ENCODE measurements around the gene GPM6B.

GPM6B gene, protein sequence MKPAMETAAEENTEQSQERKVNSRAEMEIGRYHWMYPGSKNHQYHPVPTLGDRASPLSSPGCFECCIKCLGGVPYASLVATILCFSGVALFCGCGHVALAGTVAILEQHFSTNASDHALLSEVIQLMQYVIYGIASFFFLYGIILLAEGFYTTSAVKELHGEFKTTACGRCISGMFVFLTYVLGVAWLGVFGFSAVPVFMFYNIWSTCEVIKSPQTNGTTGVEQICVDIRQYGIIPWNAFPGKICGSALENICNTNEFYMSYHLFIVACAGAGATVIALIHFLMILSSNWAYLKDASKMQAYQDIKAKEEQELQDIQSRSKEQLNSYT

DNA sequence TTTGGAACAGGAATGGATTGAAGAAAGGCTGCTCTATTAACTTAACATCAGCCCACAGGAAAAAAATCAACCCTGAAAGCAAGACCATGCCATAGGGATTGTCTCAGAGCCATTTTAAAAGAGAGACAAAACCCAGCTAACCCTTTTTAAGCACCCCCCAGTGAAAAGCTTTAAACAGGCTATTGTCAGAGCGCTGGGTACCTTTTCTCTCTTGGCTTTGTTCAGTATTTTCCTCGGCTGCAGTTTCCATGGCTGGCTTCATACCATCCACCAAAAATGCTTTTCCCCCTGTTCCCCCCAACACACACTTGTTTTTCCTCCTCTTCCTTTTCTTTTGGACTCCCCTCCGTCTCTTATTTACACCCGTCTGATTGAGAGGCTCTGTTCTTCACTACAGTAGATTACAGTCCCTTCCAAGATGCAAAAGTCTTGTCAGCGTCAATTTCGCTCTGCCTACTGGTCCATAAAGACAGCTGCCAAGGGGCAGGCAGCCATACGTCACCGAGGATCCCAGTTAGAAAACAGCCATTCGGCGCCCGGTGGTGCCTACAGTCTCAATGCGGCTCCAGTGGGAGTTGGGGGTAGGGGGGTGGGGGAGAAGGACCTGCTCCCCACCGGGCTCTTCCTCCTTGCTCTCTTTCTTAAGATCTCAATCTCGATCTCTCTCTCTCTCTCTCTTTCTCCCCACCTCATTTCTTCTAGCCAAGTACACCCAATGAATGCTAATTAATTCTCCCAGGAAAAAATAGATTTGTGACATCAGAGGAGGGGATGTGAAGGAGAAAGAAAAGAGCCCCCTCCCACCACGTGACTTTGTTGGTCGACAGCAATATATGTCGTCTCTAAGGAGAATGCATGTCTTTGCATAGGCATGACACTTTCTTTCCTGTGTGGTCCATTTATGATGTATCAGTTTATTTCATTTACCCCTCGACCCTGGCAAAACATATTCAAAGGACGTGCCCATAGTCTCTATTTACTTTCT lies at the start of gene GPM6B:
GPM6B (minus strand) TSS at position 451 of the 985 bp plus-strand sequence; CDS start at position 262, 189 bp downstream.
- Histone ChIP-seq H3K4me3 (ENCODE audit: low read depth in 1 of 2, low read length in 2 of 2) (no peak within 1 kb of the TSS), H3K9ac (ENCODE audit: low read depth in 1 of 2, low read length in 2 of 2) (no peak within 1 kb of the TSS), H3K4me1 (ENCODE audit: control insufficient read depth in 1 of 2, insufficient read depth in 2 of 2, low read length in 2 of 2) (no peaks in the 10 kb centered on the region), H3K27me3 (ENCODE audit: control insufficient read depth in 1 of 2, insufficient read depth in 2 of 2, low read length in 2 of 2) (no peaks in the 10 kb centered on the region), H3K27ac (ENCODE audit: low read depth, low read length) (no peak within 1 kb of the TSS), H3K9me3 (ENCODE audit: control insufficient read depth in 1 of 2, low read length in 2 of 2) (no peaks in the 10 kb centered on the region), H3K36me3 (ENCODE audit: control insufficient read depth in 1 of 2, insufficient read depth in 2 of 2, low read length in 2 of 2) (no peaks in the 10 kb centered on the region)

DNA sequence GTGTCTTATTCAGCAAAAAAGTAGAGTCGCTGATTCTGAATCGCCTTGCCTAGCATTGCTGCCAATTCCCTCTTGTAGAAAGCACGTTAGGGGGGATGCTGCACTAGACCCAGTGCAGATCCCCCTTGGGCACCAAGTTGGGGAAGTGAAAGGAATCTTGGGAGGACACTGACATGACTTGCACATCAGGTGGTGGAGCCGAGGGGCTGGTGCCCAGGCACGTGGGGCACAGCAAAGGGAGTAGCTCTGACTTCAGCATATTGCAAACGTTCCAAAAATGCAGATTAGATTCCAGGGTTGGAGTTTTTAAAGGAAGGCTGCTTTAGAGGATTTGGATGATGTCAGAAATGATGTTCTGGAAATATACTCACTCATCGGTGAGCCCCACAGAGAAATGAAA lies 47.4 kb upstream of the GPM6B start:
- Histone ChIP-seq H3K27ac (ENCODE audit: low read depth, low read length) (no peak overlapping the region), H3K4me3 (ENCODE audit: low read depth in 1 of 2, low read length in 2 of 2) (no peak overlapping the region), H3K36me3 (ENCODE audit: control insufficient read depth in 1 of 2, insufficient read depth in 2 of 2, low read length in 2 of 2) (no peaks in the 10 kb centered on the region), H3K9ac (ENCODE audit: low read depth in 1 of 2, low read length in 2 of 2) (no peak overlapping the region), H3K4me1 (ENCODE audit: control insufficient read depth in 1 of 2, insufficient read depth in 2 of 2, low read length in 2 of 2) (no peaks in the 10 kb centered on the region), H3K27me3 (ENCODE audit: control insufficient read depth in 1 of 2, insufficient read depth in 2 of 2, low read length in 2 of 2) (no peaks in the 10 kb centered on the region), H3K9me3 (ENCODE audit: control insufficient read depth in 1 of 2, low read length in 2 of 2) (no peaks in the 10 kb centered on the region)

DNA sequence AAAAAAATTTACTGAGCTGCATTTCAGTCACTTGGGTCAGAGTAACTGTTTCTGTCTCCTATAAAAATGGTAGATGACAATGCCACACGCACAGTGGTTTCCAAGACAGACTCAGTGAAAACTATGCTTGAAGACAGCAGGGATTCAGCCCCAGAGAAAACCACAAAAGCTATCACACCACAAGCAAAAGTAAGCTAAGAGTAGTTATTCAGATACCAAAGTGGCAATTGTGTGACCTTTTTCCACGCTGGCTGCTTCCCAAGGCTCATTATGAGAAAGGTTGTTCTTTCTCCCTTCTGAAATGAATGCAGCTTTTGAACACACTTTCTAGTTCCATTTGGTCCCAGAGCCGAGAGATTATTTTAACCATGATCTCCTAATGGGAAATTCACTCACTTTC lies 46.4 kb upstream of the GPM6B start:
- H3K4me1 ChIP-seq (ENCODE audit: control insufficient read depth in 1 of 2, insufficient read depth in 2 of 2, low read length in 2 of 2), result no peaks in the 10 kb centered on the region
- H3K36me3 ChIP-seq (ENCODE audit: control insufficient read depth in 1 of 2, insufficient read depth in 2 of 2, low read length in 2 of 2), result no peaks in the 10 kb centered on the region
- H3K27ac ChIP-seq (ENCODE audit: low read depth, low read length), result no peak overlapping the region
- H3K9ac ChIP-seq (ENCODE audit: low read depth in 1 of 2, low read length in 2 of 2), result no peak overlapping the region
- H3K27me3 ChIP-seq (ENCODE audit: control insufficient read depth in 1 of 2, insufficient read depth in 2 of 2, low read length in 2 of 2), result no peaks in the 10 kb centered on the region
- no peaks in the 10 kb centered on the region for H3K9me3 ChIP-seq (ENCODE audit: control insufficient read depth in 1 of 2, low read length in 2 of 2)
- no peak overlapping the region for H3K4me3 ChIP-seq (ENCODE audit: low read depth in 1 of 2, low read length in 2 of 2)

DNA sequence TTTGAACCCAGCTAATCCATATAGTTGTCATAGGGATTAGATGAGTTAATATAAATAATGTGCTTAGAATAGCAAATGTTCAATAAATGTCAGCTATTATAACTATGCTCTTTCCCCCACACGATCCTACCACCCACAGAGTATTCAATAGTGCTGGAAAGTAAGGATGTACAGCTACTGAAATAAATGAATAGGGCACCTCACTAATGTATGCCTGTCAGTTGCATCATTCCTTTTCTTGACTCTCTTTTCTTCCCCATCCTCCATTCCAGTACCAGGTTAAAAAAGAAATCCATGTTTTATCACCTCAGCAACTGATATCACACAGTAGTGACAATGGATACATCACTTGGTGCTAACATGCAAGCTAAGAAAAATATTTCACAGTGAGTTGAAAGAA lies 42.8 kb upstream of the GPM6B start:
- Histone ChIP-seq H3K27me3 (ENCODE audit: control insufficient read depth in 1 of 2, insufficient read depth in 2 of 2, low read length in 2 of 2) (no peaks in the 10 kb centered on the region), H3K27ac (ENCODE audit: low read depth, low read length) (no peak overlapping the region), H3K4me3 (ENCODE audit: low read depth in 1 of 2, low read length in 2 of 2) (no peak overlapping the region), H3K36me3 (ENCODE audit: control insufficient read depth in 1 of 2, insufficient read depth in 2 of 2, low read length in 2 of 2) (no peaks in the 10 kb centered on the region), H3K9ac (ENCODE audit: low read depth in 1 of 2, low read length in 2 of 2) (no peak overlapping the region), H3K4me1 (ENCODE audit: control insufficient read depth in 1 of 2, insufficient read depth in 2 of 2, low read length in 2 of 2) (no peaks in the 10 kb centered on the region), H3K9me3 (ENCODE audit: control insufficient read depth in 1 of 2, low read length in 2 of 2) (no peaks in the 10 kb centered on the region)

DNA sequence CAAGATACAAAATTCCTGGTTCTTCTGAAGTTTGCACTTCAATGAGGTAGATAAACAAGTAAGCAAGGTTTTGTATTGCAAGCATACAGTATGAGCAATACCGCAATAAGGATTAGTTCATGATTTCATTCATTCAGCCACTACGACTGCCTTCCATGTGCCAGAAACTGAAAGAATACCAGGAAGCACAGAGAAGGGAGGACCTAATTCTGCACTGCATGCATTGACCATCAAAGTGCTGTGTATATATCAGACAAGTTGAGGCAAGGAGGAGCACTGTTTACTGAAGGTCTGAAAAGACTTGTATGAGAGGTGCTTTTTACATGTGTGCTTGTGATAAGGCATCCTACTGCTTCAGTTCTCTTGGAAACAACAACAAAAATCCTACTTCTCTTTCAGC lies 40.9 kb upstream of the GPM6B start:
- Histone ChIP-seq H3K27ac (ENCODE audit: low read depth, low read length) (no peak overlapping the region), H3K27me3 (ENCODE audit: control insufficient read depth in 1 of 2, insufficient read depth in 2 of 2, low read length in 2 of 2) (no peaks in the 10 kb centered on the region), H3K9ac (ENCODE audit: low read depth in 1 of 2, low read length in 2 of 2) (no peak overlapping the region), H3K4me1 (ENCODE audit: control insufficient read depth in 1 of 2, insufficient read depth in 2 of 2, low read length in 2 of 2) (no peaks in the 10 kb centered on the region), H3K36me3 (ENCODE audit: control insufficient read depth in 1 of 2, insufficient read depth in 2 of 2, low read length in 2 of 2) (no peaks in the 10 kb centered on the region), H3K4me3 (ENCODE audit: low read depth in 1 of 2, low read length in 2 of 2) (no peak overlapping the region), H3K9me3 (ENCODE audit: control insufficient read depth in 1 of 2, low read length in 2 of 2) (no peaks in the 10 kb centered on the region)

DNA sequence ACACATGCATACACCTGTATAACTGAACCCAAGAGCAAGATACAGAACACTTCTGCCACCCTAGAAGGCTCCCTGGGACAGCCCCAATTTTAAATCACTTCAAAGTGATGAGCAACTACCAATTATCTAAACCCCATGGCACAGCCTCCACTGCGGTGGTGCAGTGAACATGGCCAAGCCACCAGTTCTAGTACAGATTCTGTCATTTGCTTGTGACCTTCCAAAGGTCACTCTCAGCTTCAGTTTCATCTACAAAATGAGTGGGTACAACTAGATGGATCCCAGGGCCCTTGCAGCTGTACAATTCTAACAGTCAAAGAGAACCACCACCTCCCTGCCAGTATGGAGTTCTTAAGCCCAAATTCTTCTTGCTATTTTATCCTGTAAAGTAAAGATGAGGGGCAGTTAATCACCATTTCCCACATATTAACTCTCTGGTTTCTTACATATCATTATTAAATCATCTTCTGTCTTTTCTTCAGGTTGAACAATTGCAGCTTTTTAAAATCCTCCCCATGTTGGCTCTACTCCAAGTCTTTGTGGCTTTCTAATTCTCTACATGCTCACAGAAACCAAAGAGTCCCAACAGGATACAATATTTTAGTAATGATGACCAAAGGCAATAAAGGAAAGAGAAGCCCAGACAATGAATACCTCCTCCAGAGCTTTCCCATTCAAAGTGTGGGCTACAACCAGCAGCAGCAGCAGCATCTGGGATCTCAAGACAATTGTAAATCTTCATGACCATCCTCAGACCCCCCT lies 39.0 kb upstream of the GPM6B start:
- Histone ChIP-seq H3K36me3 (ENCODE audit: control insufficient read depth in 1 of 2, insufficient read depth in 2 of 2, low read length in 2 of 2) (no peaks in the 10 kb centered on the region), H3K27ac (ENCODE audit: low read depth, low read length) (no peak overlapping the region), H3K27me3 (ENCODE audit: control insufficient read depth in 1 of 2, insufficient read depth in 2 of 2, low read length in 2 of 2) (no peaks in the 10 kb centered on the region), H3K9me3 (ENCODE audit: control insufficient read depth in 1 of 2, low read length in 2 of 2) (no peaks in the 10 kb centered on the region), H3K9ac (ENCODE audit: low read depth in 1 of 2, low read length in 2 of 2) (no peak overlapping the region), H3K4me3 (ENCODE audit: low read depth in 1 of 2, low read length in 2 of 2) (no peak overlapping the region), H3K4me1 (ENCODE audit: control insufficient read depth in 1 of 2, insufficient read depth in 2 of 2, low read length in 2 of 2) (no peaks in the 10 kb centered on the region)

DNA sequence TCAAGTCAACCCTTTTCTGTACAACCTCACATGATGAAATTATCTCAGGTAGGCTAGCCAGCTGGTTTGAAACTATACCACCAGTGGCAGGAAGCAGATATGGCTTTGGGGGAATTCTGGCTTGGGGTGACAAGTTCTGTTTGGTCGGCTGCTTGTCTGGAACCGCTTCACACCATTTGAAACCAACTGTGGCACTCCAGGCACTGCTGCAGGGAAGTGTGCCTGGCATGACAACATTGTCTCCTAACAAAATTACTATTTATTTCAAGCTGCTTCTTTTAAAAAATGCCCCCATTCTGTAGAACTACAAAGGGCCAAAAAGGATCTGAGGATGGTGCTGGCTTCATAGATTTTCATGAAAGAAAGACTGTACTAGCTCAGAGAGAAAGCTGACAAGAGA lies 37.1 kb upstream of the GPM6B start:
- Histone ChIP-seq H3K4me1 (ENCODE audit: control insufficient read depth in 1 of 2, insufficient read depth in 2 of 2, low read length in 2 of 2) (no peaks in the 10 kb centered on the region), H3K9me3 (ENCODE audit: control insufficient read depth in 1 of 2, low read length in 2 of 2) (no peaks in the 10 kb centered on the region), H3K4me3 (ENCODE audit: low read depth in 1 of 2, low read length in 2 of 2) (no peak overlapping the region), H3K9ac (ENCODE audit: low read depth in 1 of 2, low read length in 2 of 2) (no peak overlapping the region), H3K27me3 (ENCODE audit: control insufficient read depth in 1 of 2, insufficient read depth in 2 of 2, low read length in 2 of 2) (no peaks in the 10 kb centered on the region), H3K36me3 (ENCODE audit: control insufficient read depth in 1 of 2, insufficient read depth in 2 of 2, low read length in 2 of 2) (no peaks in the 10 kb centered on the region), H3K27ac (ENCODE audit: low read depth, low read length) (no peak overlapping the region)

DNA sequence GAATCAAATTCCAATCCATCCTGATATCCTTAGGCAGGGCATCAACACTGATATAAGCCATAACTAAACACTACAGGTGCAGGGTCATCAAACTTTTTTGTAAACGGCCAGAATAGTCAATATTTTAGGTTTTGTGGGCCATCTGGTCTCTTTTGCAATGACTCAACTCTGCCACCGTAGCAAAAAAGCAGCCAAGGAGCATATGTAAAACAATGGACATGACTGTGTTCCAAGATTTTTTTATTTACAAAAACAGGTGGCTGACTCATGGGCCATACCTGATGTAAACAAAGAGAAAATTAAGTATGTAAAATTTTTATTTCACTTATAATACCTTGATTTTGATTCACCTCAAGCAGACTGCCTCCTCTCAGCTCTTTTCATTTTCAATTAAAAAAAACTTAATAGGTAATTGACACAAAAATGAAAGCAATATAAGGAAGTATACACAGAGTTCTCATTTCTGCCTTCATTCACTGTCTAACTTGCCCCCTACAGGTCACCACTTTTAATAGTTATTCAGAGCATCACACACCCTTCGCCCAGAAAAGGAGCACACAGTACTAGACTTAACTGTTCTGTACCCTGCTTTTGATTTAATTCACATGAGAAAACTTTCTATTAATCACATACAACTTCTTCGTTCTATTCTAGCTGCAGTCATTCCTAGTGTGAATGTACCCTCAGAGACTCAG lies 35.3 kb upstream of the GPM6B start:
- Histone ChIP-seq H3K4me1 (ENCODE audit: control insufficient read depth in 1 of 2, insufficient read depth in 2 of 2, low read length in 2 of 2) (no peaks in the 10 kb centered on the region), H3K9me3 (ENCODE audit: control insufficient read depth in 1 of 2, low read length in 2 of 2) (no peaks in the 10 kb centered on the region), H3K27ac (ENCODE audit: low read depth, low read length) (no peak overlapping the region), H3K4me3 (ENCODE audit: low read depth in 1 of 2, low read length in 2 of 2) (no peak overlapping the region), H3K27me3 (ENCODE audit: control insufficient read depth in 1 of 2, insufficient read depth in 2 of 2, low read length in 2 of 2) (no peaks in the 10 kb centered on the region), H3K9ac (ENCODE audit: low read depth in 1 of 2, low read length in 2 of 2) (no peak overlapping the region), H3K36me3 (ENCODE audit: control insufficient read depth in 1 of 2, insufficient read depth in 2 of 2, low read length in 2 of 2) (no peaks in the 10 kb centered on the region)

DNA sequence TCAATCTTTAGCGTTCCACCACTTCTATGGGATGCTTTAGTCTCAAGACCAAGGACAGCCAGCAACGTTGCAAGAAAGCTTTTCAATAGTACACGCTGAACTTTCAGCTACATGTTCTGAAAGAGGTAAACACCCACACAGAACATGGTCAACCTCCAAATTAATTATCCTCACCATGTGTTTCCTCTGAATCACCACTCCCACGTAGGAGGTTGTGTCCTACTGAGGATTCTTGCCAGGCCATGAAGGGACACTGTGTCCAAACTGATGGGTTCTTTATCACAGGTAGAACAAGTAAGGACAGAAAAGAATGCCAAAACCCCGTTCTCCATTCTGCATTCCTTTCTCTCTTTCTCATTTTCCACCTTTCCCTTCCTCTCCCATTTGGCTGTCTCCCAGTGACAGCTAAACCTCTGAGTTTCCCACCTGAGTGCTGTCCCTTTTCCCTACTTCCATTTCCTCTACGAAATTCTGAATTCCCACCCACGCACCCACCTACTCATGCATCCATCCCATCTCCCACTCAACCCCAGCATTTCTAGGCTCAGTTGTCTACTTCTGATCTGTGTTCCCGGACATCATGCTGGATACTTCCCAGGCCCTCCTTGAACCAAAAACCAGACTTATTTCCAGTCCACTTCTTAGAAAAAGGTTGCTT lies 29.0 kb upstream of the GPM6B start:
- H3K27ac ChIP-seq (ENCODE audit: low read depth, low read length), result no peak overlapping the region
- H3K27me3 ChIP-seq (ENCODE audit: control insufficient read depth in 1 of 2, insufficient read depth in 2 of 2, low read length in 2 of 2), result no peaks in the 10 kb centered on the region

More for the DNA sequence above, 29.0 kb upstream of the GPM6B start:
- Histone ChIP-seq H3K9ac (ENCODE audit: low read depth in 1 of 2, low read length in 2 of 2) (no peak overlapping the region), H3K36me3 (ENCODE audit: control insufficient read depth in 1 of 2, insufficient read depth in 2 of 2, low read length in 2 of 2) (no peaks in the 10 kb centered on the region), H3K4me1 (ENCODE audit: control insufficient read depth in 1 of 2, insufficient read depth in 2 of 2, low read length in 2 of 2) (no peaks in the 10 kb centered on the region), H3K4me3 (ENCODE audit: low read depth in 1 of 2, low read length in 2 of 2) (no peak overlapping the region), H3K9me3 (ENCODE audit: control insufficient read depth in 1 of 2, low read length in 2 of 2) (no peaks in the 10 kb centered on the region)
